ENCODE results near the gene MOB1A. TPM values are rescaled to one million over a fixed set of nuclear protein-coding genes. Genes with fewer than 3 reads are reported as not detected.
"Not testable (repeated sequence)": the region's sequence is repeated elsewhere in the genome, so short reads cannot be mapped to it uniquely, and the experiment has no call there.

The MOB1A gene
- total RNA-seq, 1 experiment from 2014 or later, result 92.6 TPM

GRCh38 chr2:74130211-74130995, 48.3 kb downstream of the MOB1A start:
- H3K27ac Mint-ChIP-seq (ENCODE audit: low read depth, unreplicated experiment), result no peak overlapping the region

GRCh38 chr2:74128206-74128605, 50.5 kb downstream of the MOB1A start:
- no peaks in the 10 kb centered on the region for H3K9me3 Mint-ChIP-seq (ENCODE audit: unreplicated experiment)
- no peak overlapping the region for H3K4me3 Mint-ChIP-seq (ENCODE audit: unreplicated experiment)
- intact Hi-C loops (cut with micrococcal nuclease), result no loop called here
- POLR2A ChIA-PET, result interaction anchor here (1.5 kb wide), 1 partner anchor 111 kb away, joined by 3 read pairs; no protein-coding TSS in a partner anchor
- no TSS peak for BruUV-seq (replicated peaks)
- no peaks in the 10 kb centered on the region for H3K4me1 Mint-ChIP-seq (ENCODE audit: insufficient read depth, unreplicated experiment)
- DNase-seq (ENCODE audit: unreplicated experiment), result no peak
- TF ChIP-seq CTCF (IDR thresholded peaks at IDR 0.05; ENCODE audit: unreplicated experiment), result no peak
- H3K27ac Mint-ChIP-seq (ENCODE audit: low read depth, unreplicated experiment), result no peak overlapping the region
- no peaks in the 10 kb centered on the region for H3K27me3 Mint-ChIP-seq (ENCODE audit: insufficient read depth, unreplicated experiment)
- peaks cover 6% of the 10 kb centered on the region for H3K36me3 Mint-ChIP-seq (ENCODE audit: insufficient read depth, unreplicated experiment)
- CTCF ChIA-PET, result interaction anchor here (0.6 to 1.4 kb wide), 3 partner anchors 19 to 344 kb away, joined by 3 to 4 read pairs (median 3); partner anchors contain the start of gene MRPL53

More at GRCh38 chr2:74130211-74130995, 48.3 kb downstream of the MOB1A start:
- Mint-ChIP-seq H3K4me1 (ENCODE audit: insufficient read depth, unreplicated experiment) (no peaks in the 10 kb centered on the region), H3K9me3 (ENCODE audit: unreplicated experiment) (no peaks in the 10 kb centered on the region), H3K36me3 (ENCODE audit: insufficient read depth, unreplicated experiment) (peaks cover 25% of the 10 kb centered on the region), H3K27me3 (ENCODE audit: insufficient read depth, unreplicated experiment) (no peaks in the 10 kb centered on the region), H3K4me3 (ENCODE audit: unreplicated experiment) (no peak overlapping the region)
- POLR2A ChIA-PET, result no interaction called here
- no peak for TF ChIP-seq CTCF (IDR thresholded peaks at IDR 0.05; ENCODE audit: unreplicated experiment)
- BruUV-seq (replicated peaks), result no TSS peak
- no peak for DNase-seq (ENCODE audit: unreplicated experiment)
- intact Hi-C loops (cut with micrococcal nuclease), result no loop called here
- CTCF ChIA-PET, result interaction anchor here (0.6 kb wide), 1 partner anchor 131 kb away, joined by 3 read pairs; no protein-coding TSS in a partner anchor

- intact Hi-C loops (cut with micrococcal nuclease); H3K9me3 Mint-ChIP-seq (ENCODE audit: unreplicated experiment); H3K4me3 Mint-ChIP-seq (ENCODE audit: unreplicated experiment); BruUV-seq (replicated peaks); DNase-seq (ENCODE audit: unreplicated experiment); H3K27me3 Mint-ChIP-seq (ENCODE audit: insufficient read depth, unreplicated experiment); POLR2A ChIA-PET; H3K4me1 Mint-ChIP-seq (ENCODE audit: insufficient read depth, unreplicated experiment); H3K36me3 Mint-ChIP-seq (ENCODE audit: insufficient read depth, unreplicated experiment); H3K27ac Mint-ChIP-seq (ENCODE audit: low read depth, unreplicated experiment): not testable (repeated sequence)
- CTCF ChIA-PET, result interaction anchor here (0.6 kb wide), 1 partner anchor 347 kb away, joined by 3 read pairs; no protein-coding TSS in a partner anchor
These were observed 54.7 kb downstream of the MOB1A start for GRCh38 chr2:74123955-74124354.

GRCh38 chr2:74121846-74122245, 56.8 kb downstream of the MOB1A start:
- not testable (repeated sequence) for H3K36me3 Mint-ChIP-seq (ENCODE audit: insufficient read depth, unreplicated experiment); H3K27me3 Mint-ChIP-seq (ENCODE audit: insufficient read depth, unreplicated experiment); H3K9me3 Mint-ChIP-seq (ENCODE audit: unreplicated experiment); H3K4me3 Mint-ChIP-seq (ENCODE audit: unreplicated experiment); H3K27ac Mint-ChIP-seq (ENCODE audit: low read depth, unreplicated experiment); DNase-seq (ENCODE audit: unreplicated experiment); H3K4me1 Mint-ChIP-seq (ENCODE audit: insufficient read depth, unreplicated experiment); BruUV-seq (replicated peaks)
- intact Hi-C loops (cut with micrococcal nuclease), result loop anchor here (2.0 kb wide), 1 partner anchor 77 kb away; the partner anchor contains the start of gene MTHFD2
- CTCF ChIA-PET, result interaction anchor here (0.9 to 1.3 kb wide), 2 partner anchors 9 to 21 kb away, joined by 3 to 4 read pairs; no protein-coding TSS in a partner anchor
- POLR2A ChIA-PET, result interaction anchor here (0.6 to 2.8 kb wide), 4 partner anchors 11 to 385 kb away, joined by 3 to 12 read pairs (median 3); partner anchors contain the start of gene TPRKB
